Stimulated activated CD8-positive, alpha-beta memory T cell treated with anti-CD3 and anti-CD28 coated beads, Interleukin-7, amount 100 ng/mL, for 24 hours (primary cell): ENCODE measurements around the gene CP.
"Not testable (repeated sequence)": the region's sequence is repeated elsewhere in the genome, so short reads cannot be mapped to it uniquely, and the experiment has no call there.

Source experiments
- DNase-seq: peaks from one replicate; pipeline ENCODE4 v3.0.0-alpha.2; 2020; ENCODE audit warnings: low read depth

CP gene

DNA sequence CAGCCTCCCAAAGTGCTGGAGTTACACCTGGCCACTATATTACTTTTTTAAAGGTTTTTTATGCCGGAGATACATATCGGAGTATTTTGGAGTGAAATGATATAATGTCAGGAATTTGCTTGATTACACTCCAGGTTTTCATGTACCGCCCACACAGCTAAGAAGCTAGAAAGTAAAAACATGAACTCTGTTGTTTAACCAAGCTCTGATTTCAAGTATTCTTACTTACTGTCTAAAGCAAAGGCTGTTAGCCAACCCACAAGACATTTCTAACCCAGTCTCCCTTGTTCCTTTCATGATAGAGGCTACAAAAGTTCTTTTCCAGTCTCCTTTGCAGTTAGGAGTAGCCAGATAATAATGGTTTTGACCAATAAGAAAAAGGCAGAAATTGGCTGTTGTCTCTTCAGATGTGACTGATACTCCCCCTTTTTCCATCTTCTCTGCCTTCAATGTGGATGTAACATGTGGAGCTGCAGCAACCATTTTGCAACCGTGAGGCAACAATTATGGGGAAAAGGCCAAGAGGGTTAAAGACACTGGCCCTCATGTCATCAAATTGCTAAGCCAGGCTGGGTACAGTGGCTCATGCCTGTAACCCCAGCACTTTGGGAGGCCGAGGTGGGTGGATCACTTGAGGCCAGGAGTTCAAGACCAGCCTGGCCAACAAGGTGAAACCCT, 6.1 kb upstream of the CP start:
- no peak for DNase-seq

DNA sequence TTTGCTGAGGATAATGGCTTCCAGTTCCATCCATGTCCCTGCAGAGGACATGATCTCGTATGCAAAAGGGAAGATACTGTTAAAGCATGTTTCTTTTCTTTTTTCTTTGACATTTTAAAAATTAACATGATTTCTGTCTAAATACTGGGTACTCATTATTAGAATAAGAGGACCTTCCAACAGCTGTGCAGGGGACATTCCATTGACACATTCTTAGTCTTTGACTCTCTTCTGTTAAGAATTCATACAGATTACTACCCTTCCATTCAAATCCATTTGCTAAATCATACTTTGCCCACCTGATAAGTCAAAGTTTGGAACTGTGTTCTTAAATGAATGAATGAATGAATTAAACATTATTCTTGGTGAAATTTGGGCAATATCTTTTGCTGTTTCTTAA, 5.1 kb upstream of the CP start:
- no peak for DNase-seq

GRCh38 chr3:149224736-149225594, 3.3 kb upstream of the CP start:
- DNase-seq = no peak

DNA sequence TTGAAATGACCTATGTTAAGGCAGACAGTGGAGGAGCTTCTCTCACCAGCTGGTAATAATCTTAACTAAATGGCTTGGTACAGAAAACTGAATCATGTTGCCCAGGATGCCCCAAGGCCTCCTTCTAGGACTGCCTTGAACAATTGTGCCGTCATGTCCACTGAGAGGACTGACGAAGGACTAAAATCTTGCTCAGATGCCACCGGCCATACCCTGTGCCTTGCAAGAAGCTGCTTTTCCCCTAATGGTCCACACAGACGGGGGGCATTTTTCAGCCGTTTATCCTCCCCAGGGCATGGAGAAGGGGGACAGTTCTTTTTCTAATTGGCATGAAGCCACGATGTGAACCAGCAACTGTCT, 1.8 kb upstream of the CP start:
- no peak for DNase-seq

DNA sequence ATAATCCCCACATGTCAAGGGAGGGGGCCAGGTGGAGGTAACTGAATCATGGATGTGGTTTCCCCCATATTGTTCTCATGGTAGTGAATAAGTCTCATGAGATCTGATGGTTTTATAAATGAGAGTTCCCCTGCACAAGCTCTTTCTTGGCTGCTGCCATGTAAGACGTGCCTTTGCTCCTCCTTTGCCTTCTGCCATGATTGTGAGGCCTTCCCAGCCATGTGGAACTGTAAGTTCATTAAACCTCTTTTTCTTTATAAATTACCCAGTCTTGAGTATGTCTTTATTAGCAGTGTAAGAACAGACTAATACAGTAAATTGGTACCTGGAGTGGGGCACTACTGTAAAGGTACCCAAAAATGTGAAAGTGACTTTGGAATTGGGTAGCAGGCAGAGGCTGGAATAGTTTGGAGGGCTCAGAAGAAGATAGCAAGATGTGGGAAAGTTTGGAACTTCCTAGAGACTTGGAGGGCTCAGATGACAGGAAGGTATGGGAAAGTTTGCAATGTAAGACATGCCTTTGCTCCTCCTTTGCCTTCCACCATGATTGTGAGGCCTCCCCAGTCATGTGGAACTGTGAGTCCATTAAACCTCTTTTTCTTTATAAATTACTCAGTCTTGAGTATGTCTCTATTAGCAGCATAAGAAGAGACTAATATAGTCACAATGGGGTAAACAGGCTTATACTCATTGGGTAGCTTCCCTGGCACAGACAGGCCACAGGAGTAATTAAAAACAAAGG, 2.1 kb downstream of the CP start:
- not testable (repeated sequence) for DNase-seq

- DNase-seq = no peak
Observed at GRCh38 chr3:149217347-149217746, 4.3 kb downstream of the CP start.

- DNase-seq = no peak
Observed at GRCh38 chr3:149216193-149216869, 5.3 kb downstream of the CP start.

DNA sequence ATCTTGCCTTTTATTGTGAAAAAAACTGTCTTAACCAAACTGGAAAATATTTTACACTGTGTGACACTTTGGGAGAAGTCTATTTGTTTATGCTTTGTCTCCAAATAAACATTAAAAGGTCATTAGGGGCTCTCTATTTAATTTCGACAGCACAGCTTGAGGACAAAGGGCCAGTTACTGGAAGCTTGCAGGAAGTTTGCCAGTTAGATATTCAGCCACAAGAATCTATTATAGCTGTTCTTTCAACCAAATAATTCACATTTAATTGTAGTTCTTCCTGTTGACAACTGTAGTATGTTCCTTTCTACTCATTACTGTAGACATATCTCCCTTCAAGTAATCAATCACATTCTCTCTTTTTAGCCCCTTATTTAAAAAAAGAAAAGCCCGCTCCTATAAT, 6.1 kb downstream of the CP start:
- no peak for DNase-seq

- no peak for DNase-seq
Observed at GRCh38 chr3:149214702-149215101, 6.9 kb downstream of the CP start.

GRCh38 chr3:149212386-149212785, 9.2 kb downstream of the CP start:
- DNase-seq = no peak

DNA sequence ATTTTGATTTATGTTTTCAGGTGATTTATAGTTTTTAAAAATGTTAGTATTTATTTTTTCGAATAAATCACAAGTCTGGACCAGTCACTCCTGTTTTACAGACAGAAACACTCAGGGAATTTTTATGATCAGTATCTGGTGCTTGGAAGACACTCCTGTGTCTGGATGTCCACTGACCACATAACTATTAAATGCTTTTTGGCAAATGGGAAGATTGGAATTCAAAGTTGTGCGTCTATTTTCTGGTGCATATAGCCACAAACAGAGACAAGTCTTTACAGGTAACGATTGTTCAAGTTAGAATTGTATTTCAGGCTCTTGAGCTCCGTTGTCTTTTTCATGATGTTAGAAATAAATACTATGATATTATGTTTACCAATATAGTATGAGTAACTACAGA, 12.2 kb downstream of the CP start:
- DNase-seq = no peak

GRCh38 chr3:149207475-149207874, 14.2 kb downstream of the CP start:
- no peak for DNase-seq

- DNase-seq = no peak
Observed at GRCh38 chr3:149204390-149204991, 17.1 kb downstream of the CP start.

- DNase-seq = no peak
Observed at GRCh38 chr3:149203758-149204157, 17.9 kb downstream of the CP start.

DNA sequence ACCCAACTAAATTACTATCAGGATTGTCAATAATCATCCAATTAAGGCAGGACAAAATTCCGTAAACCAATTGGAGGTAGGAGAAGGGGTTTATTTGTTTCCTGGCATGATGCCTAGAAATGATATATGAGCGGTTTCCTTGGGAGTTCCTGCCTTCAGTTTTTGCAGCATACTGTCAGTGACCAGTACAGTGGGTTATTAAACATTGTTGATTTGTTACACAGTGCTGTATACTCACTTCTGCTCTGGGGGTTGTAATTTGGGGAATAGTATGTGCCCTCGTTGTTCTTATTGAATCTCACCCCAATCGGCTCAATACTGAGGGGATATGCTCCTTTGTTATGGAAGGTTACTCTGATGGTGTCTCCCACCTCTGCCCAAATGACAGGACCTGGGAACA, 22.2 kb downstream of the CP start:
- no peak for DNase-seq

GRCh38 chr3:149198611-149199010, 23.0 kb downstream of the CP start:
- DNase-seq = no peak

- DNase-seq = no peak
Observed at GRCh38 chr3:149197669-149198068, 24.0 kb downstream of the CP start.

- not testable (repeated sequence) for DNase-seq
Observed at GRCh38 chr3:149196805-149197592, 24.6 kb downstream of the CP start.

- DNase-seq = no peak
Observed at GRCh38 chr3:149195221-149195620, 26.4 kb downstream of the CP start.

- DNase-seq = no peak
Observed at GRCh38 chr3:149188494-149188893, 33.1 kb downstream of the CP start.

GRCh38 chr3:149186721-149187120, 34.9 kb downstream of the CP start:
- DNase-seq = no peak
